Type B pancreatic cell (in vitro differentiated cells): ENCODE data around the gene DTNB. TPM values are rescaled to one million over a fixed set of nuclear protein-coding genes. Genes with fewer than 3 reads are reported as not detected.
"Not testable (repeated sequence)": the region's sequence is repeated elsewhere in the genome, so short reads cannot be mapped to it uniquely, and the experiment has no call there.

ENCODE experiments used
- DNase-seq: peaks from one replicate; pipeline ENCODE4 v3.0.0; 2021; ENCODE audit warnings: mixed read lengths; ENCODE audit not compliant: unreplicated experiment; ENCODE audit errors: extremely low spot score
- H3K27ac Mint-ChIP-seq: 2 replicates; pipeline ENCODE4 v1.8.0; 2021; ENCODE audit warnings: mild to moderate bottlenecking, mixed read lengths
- H3K27me3 Mint-ChIP-seq: 2 replicates; pipeline ENCODE4 v1.8.0; 2021; ENCODE audit warnings: mixed read lengths
- H3K36me3 Mint-ChIP-seq: 2 replicates; pipeline ENCODE4 v1.8.0; 2021; ENCODE audit warnings: mixed read lengths
- H3K4me1 Mint-ChIP-seq: one replicate; pipeline ENCODE4 v1.8.0; 2021; ENCODE audit warnings: mixed read lengths; ENCODE audit not compliant: unreplicated experiment
- H3K4me3 Mint-ChIP-seq: 2 replicates; pipeline ENCODE4 v1.8.0; 2021; ENCODE audit warnings: mild to moderate bottlenecking, mixed read lengths
- H3K9me3 Mint-ChIP-seq: 2 replicates; pipeline ENCODE4 v1.8.0; 2021; ENCODE audit warnings: mixed read lengths
- CTCF ChIP-seq: fragments of 200-600 bp; sonication (generic); conservative IDR thresholded peaks from 2 replicates; pipeline ENCODE4 v1.5.0; 2021; ENCODE audit warnings: antibody characterized with exemption, mild to moderate bottlenecking
- total RNA-seq: library from RNA; stranded (reverse); gene quantifications from 2 replicates; pipeline ENCODE4 v1.2.1, GENCODE V29; 2021; ENCODE audit warnings: low replicate concordance

The DTNB gene
- total RNA-seq, 1 donor from 2014 or later = 28.6 TPM

GRCh38 chr2:25642298-25642697, 31.1 kb downstream of the DTNB start:
- no peaks in the 10 kb centered on the region for H3K27me3 Mint-ChIP-seq
- H3K4me3 Mint-ChIP-seq = no peak overlapping the region
- H3K4me1 Mint-ChIP-seq = peaks cover 4% of the 10 kb centered on the region
- peaks cover 17% of the 10 kb centered on the region for H3K36me3 Mint-ChIP-seq
- TF ChIP-seq CTCF = no peak
- no peak for DNase-seq
- H3K9me3 Mint-ChIP-seq = no peaks in the 10 kb centered on the region
- H3K27ac Mint-ChIP-seq = no peak overlapping the region

GRCh38 chr2:25639696-25640095, 33.7 kb downstream of the DTNB start:
- no peak for DNase-seq
- H3K27ac Mint-ChIP-seq = no peak overlapping the region
- H3K27me3 Mint-ChIP-seq = no peaks in the 10 kb centered on the region

GRCh38 chr2:25639131-25639530, 34.2 kb downstream of the DTNB start:
- no peak overlapping the region for H3K27ac Mint-ChIP-seq
- H3K36me3 Mint-ChIP-seq = peaks cover 22% of the 10 kb centered on the region
- no peak for TF ChIP-seq CTCF
- H3K4me3 Mint-ChIP-seq = no peak overlapping the region
- peaks cover 4% of the 10 kb centered on the region for H3K4me1 Mint-ChIP-seq
- no peaks in the 10 kb centered on the region for H3K9me3 Mint-ChIP-seq
- DNase-seq = no peak
- no peaks in the 10 kb centered on the region for H3K27me3 Mint-ChIP-seq

More at GRCh38 chr2:25639696-25640095, 33.7 kb downstream of the DTNB start:
- Mint-ChIP-seq H3K4me3 (no peak overlapping the region), H3K4me1 (peaks cover 4% of the 10 kb centered on the region), H3K9me3 (no peaks in the 10 kb centered on the region), H3K36me3 (peaks cover 22% of the 10 kb centered on the region)
- TF ChIP-seq CTCF = no peak

- no peak for DNase-seq
- no peaks in the 10 kb centered on the region for H3K9me3 Mint-ChIP-seq
- no peaks in the 10 kb centered on the region for H3K4me1 Mint-ChIP-seq
- H3K4me3 Mint-ChIP-seq = no peak overlapping the region
- no peak overlapping the region for H3K27ac Mint-ChIP-seq
- peaks cover 17% of the 10 kb centered on the region for H3K36me3 Mint-ChIP-seq
- no peak for TF ChIP-seq CTCF
- H3K27me3 Mint-ChIP-seq = no peaks in the 10 kb centered on the region
Measured at GRCh38 chr2:25635797-25636196, 37.6 kb downstream of the DTNB start.

- not testable (repeated sequence) for H3K27me3 Mint-ChIP-seq, DNase-seq, H3K27ac Mint-ChIP-seq, H3K9me3 Mint-ChIP-seq, H3K4me1 Mint-ChIP-seq, H3K4me3 Mint-ChIP-seq
- peaks cover 12% of the 10 kb centered on the region for H3K36me3 Mint-ChIP-seq
Measured at GRCh38 chr2:25633801-25634200, 39.6 kb downstream of the DTNB start.

GRCh38 chr2:25632396-25632795, 41.0 kb downstream of the DTNB start:
- TF ChIP-seq CTCF = no peak
- no peaks in the 10 kb centered on the region for H3K4me1 Mint-ChIP-seq
- DNase-seq = no peak
- H3K9me3 Mint-ChIP-seq = no peaks in the 10 kb centered on the region
- H3K36me3 Mint-ChIP-seq = peaks cover 17% of the 10 kb centered on the region
- H3K27me3 Mint-ChIP-seq = no peaks in the 10 kb centered on the region
- no peak overlapping the region for H3K27ac Mint-ChIP-seq
- no peak overlapping the region for H3K4me3 Mint-ChIP-seq
